OCI-LY7 (cell line): ENCODE results near the gene SCTR. TPM values are rescaled to one million over a fixed set of nuclear protein-coding genes. Genes with fewer than 3 reads are reported as not detected.

ENCODE experiments used
- BruUV-seq: library from RNA; stranded (reverse); fragments of 400-500 nt; replicated peaks from 2 replicates; lab custom pipeline; 2021; lab: Mats Ljungman, UMichigan
- CTCF ChIA-PET: fragments of 300-600 bp; sonication (Branson Sonifier 250); formaldehyde crosslinking; loops from one replicate; lab custom pipeline; 2022; ENCODE audit warnings: antibody characterized with exemption; ENCODE audit not compliant: unreplicated experiment; lab: Charles Lee
- POLR2A ChIA-PET: fragments of 300-600 bp; sonication (Branson Sonifier 250); formaldehyde crosslinking; loops from one replicate; lab custom pipeline; 2022; ENCODE audit warnings: antibody characterized with exemption; lab: Charles Lee
- DNase-seq: peaks from one replicate; pipeline ENCODE4 v3.0.0-alpha.2; 2015; ENCODE audit warnings: low spot score
- H2AFZ ChIP-seq: fragments of 200-600 bp; sonication (generic), shearing (Covaris generic); 2 replicates; pipeline ENCODE4 v1.6.1; 2014; ENCODE audit warnings: mild to moderate bottlenecking, antibody characterized with exemption, low read length, moderate library complexity
- H3K27ac ChIP-seq: fragments of 200-600 bp; sonication (generic); 2 replicates; pipeline ENCODE4 v1.5.1; 2014; ENCODE audit warnings: mixed run types, low read depth, mild to moderate bottlenecking, moderate library complexity, low read length, inconsistent platforms; ENCODE audit not compliant: poor library complexity, severe bottlenecking
- H3K36me3 ChIP-seq: fragments of 200-600 bp; sonication (generic); 2 replicates; pipeline ENCODE4 v1.6.1; 2014; ENCODE audit warnings: mild to moderate bottlenecking, antibody characterized with exemption, low read length, moderate library complexity, mixed read lengths; ENCODE audit not compliant: insufficient read depth
- H3K4me1 ChIP-seq: fragments of 200-600 bp; sonication (generic); 2 replicates; pipeline ENCODE4 v1.5.1; 2014; ENCODE audit warnings: mild to moderate bottlenecking, low read length; ENCODE audit not compliant: insufficient read depth, poor library complexity, severe bottlenecking
- H3K4me2 ChIP-seq: fragments of 200-600 bp; sonication (generic); 2 replicates; pipeline ENCODE4 v1.6.1; 2014; ENCODE audit warnings: mild to moderate bottlenecking, low read length
- H3K4me3 ChIP-seq: fragments of 200-600 bp; sonication (generic); 2 replicates; pipeline ENCODE4 v1.5.1; 2014; ENCODE audit warnings: mild to moderate bottlenecking, low read depth, low read length; ENCODE audit not compliant: poor library complexity, severe bottlenecking
- H3K79me2 ChIP-seq: fragments of 200-600 bp; sonication (generic); 2 replicates; pipeline ENCODE4 v1.6.1; 2016; ENCODE audit warnings: low read depth, mild to moderate bottlenecking, low read length, moderate library complexity, mixed read lengths; ENCODE audit not compliant: insufficient read depth
- H3K9me2 ChIP-seq: fragments of 200-600 bp; sonication (generic); 2 replicates; pipeline ENCODE4 v1.6.1; 2016; ENCODE audit warnings: mild to moderate bottlenecking, low read length, mixed read lengths; ENCODE audit not compliant: insufficient read depth
- H3K9me3 ChIP-seq: fragments of 200-600 bp; sonication (generic); 2 replicates; pipeline ENCODE4 v1.6.1; 2014; ENCODE audit warnings: mild to moderate bottlenecking, mixed run types, low read length, mixed read lengths
- H4K20me1 ChIP-seq: fragments of 200-600 bp; sonication (generic); 2 replicates; pipeline ENCODE4 v1.6.1; 2014; ENCODE audit warnings: mild to moderate bottlenecking, antibody characterized with exemption, low read length, moderate library complexity, mixed read lengths; ENCODE audit not compliant: insufficient read depth
- CTCF ChIP-seq: fragments of 200-600 bp; sonication (generic); conservative IDR thresholded peaks from 2 replicates; pipeline ENCODE4 v1.5.1; 2014; ENCODE audit warnings: mild to moderate bottlenecking, antibody characterized with exemption, low read length, moderate library complexity, mixed read lengths
- EZH2phosphoT487 ChIP-seq: fragments of 200-600 bp; sonication (generic); IDR thresholded peaks from 2 replicates; pipeline ENCODE4 v1.6.1; 2018; ENCODE audit warnings: low read depth, borderline replicate concordance, mild to moderate bottlenecking, mixed run types, antibody characterized with exemption, low read length, moderate library complexity, mixed read lengths
- intact Hi-C: fragments of 100-400 bp; cut with micrococcal nuclease; formaldehyde crosslinking; loops from one replicate; pipeline ENCODE4 v1.10.0; 2022; ENCODE audit not compliant: unreplicated experiment
- total RNA-seq, 2 experiments: library from RNA; depleted of rRNA in 1 of 2; stranded (reverse); fragments of >200 nt in 1 of 2; shearing (Covaris generic) in 1 of 2; gene quantifications; 2 replicates each; pipeline ENCODE4 v1.2.3, GENCODE V29; 2014 to 2022

The SCTR gene
- total RNA-seq, 2 experiments from 2014 or later, result not detected

DNA sequence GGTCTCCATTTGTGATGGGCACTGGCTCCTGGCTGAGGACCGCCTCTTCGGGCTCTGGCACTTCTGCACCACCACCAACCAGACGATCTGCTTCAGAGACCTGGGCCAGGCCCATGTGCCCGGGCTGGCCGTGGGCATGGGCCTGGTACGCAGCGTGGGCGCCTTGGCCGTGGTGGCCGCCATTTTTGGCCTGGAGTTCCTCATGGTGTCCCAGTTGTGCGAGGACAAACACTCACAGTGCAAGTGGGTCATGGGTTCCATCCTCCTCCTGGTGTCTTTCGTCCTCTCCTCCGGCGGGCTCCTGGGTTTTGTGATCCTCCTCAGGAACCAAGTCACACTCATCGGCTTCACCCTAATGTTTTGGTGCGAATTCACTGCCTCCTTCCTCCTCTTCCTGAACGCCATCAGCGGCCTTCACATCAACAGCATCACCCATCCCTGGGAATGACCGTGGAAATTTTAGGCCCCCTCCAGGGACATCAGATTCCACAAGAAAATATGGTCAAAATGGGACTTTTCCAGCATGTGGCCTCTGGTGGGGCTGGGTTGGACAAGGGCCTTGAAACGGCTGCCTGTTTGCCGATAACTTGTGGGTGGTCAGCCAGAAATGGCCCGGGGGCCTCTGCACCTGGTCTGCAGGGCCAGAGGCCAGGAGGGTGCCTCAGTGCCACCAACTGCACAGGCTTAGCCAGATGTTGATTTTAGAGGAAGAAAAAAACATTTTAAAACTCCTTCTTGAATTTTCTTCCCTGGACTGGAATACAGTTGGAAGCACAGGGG, 87.1 kb downstream of the SCTR start:
- no peaks in the 10 kb centered on the region for H3K36me3 ChIP-seq
- no peaks in the 10 kb centered on the region for H3K79me2 ChIP-seq
- H2AFZ ChIP-seq, result no peak overlapping the region
- no peaks in the 10 kb centered on the region for H3K9me3 ChIP-seq
- no peak for TF ChIP-seq EZH2phosphoT487
- TF ChIP-seq CTCF, result no peak
- intact Hi-C loops, result no loop called here
- no TSS peak for BruUV-seq
- H4K20me1 ChIP-seq, result no peaks in the 10 kb centered on the region
- H3K9me2 ChIP-seq, result no peaks in the 10 kb centered on the region
- no peak for DNase-seq
- no peak overlapping the region for H3K27ac ChIP-seq
- peaks cover under 1% of the 10 kb centered on the region for H3K4me1 ChIP-seq
- H3K4me3 ChIP-seq, result no peak overlapping the region
- CTCF ChIA-PET, result no interaction called here
- POLR2A ChIA-PET, result no interaction called here
- H3K4me2 ChIP-seq, result no peak overlapping the region

DNA sequence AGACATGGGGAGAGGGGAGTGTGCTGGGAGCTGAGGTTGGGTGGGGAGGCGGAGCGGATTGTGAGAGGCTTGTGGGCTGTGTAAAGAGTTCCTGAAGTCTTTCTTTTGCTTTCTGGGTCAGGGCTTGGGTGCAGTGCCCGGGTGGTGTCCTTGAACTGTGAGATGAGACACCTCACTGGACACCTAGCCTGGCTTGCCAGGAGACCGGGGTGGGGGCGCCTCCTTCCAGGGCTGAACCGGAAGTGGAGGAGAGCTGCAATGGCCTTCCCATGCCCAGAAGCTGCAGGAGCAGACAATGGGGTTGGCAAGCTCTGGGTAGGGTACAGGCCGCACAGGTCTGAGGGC, 88.4 kb downstream of the SCTR start:
- ChIA-PET POLR2A (no interaction called here), CTCF (no interaction called here)
- no peak for TF ChIP-seq EZH2phosphoT487
- TF ChIP-seq CTCF, result no peak
- Histone ChIP-seq H3K9me2 (no peaks in the 10 kb centered on the region), H3K27ac (no peak overlapping the region), H3K4me3 (no peak overlapping the region), H3K79me2 (no peaks in the 10 kb centered on the region), H3K9me3 (no peaks in the 10 kb centered on the region), H3K4me1 (peaks cover 10% of the 10 kb centered on the region), H3K4me2 (no peak overlapping the region), H3K36me3 (no peaks in the 10 kb centered on the region), H4K20me1 (no peaks in the 10 kb centered on the region), H2AFZ (no peak overlapping the region)
- no peak for DNase-seq
- intact Hi-C loops, result no loop called here
- no TSS peak for BruUV-seq

- Histone ChIP-seq H2AFZ (no peak overlapping the region), H3K9me2 (no peaks in the 10 kb centered on the region), H3K4me3 (no peak overlapping the region), H3K79me2 (no peaks in the 10 kb centered on the region), H3K27ac (no peak overlapping the region), H3K4me2 (no peak overlapping the region), H3K36me3 (no peaks in the 10 kb centered on the region), H3K4me1 (peaks cover 17% of the 10 kb centered on the region), H3K9me3 (no peaks in the 10 kb centered on the region), H4K20me1 (no peaks in the 10 kb centered on the region)
- TF ChIP-seq CTCF (no peak), EZH2phosphoT487 (no peak)
- no TSS peak for BruUV-seq
- DNase-seq, result no peak
- intact Hi-C loops, result no loop called here
- ChIA-PET CTCF (no interaction called here), POLR2A (no interaction called here)
Measured at GRCh38 chr2:119435081-119435952, 89.0 kb downstream of the SCTR start.
